Measurements from ENCODE around the gene AGTPBP1. TPM values are rescaled to one million over a fixed set of nuclear protein-coding genes. Genes with fewer than 3 reads are reported as not detected.

Gene AGTPBP1
- total and polyA plus RNA-seq, 2 of the 8 experiments (the other 6 are each of a cell fraction or from before 2014, with no cell fraction given) = 13.4 to 65.2 TPM

DNA sequence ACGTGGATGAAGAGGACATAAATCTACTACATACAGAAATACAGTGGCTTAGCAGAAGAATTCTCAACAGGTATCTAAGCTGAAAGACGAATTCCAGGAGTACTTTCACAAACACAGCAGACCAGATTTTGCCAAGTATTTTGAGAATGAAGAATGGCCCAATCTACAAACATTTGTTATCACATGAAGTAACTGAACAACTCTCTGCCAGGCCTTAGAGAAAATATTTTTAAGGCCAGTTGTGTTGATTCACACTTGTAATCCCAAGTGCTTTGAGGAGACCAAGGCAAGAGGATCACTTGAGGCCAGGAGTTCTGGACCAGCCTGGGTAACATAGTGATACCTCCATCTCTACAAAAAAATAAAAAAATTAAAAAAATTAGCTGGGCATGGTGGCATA is 14.3 kb downstream of the AGTPBP1 start:
- Histone ChIP-seq H3K9ac (replicated peaks in 1 of 4; ENCODE audit: extremely low read depth in 1 of 4, low read depth in 3 of 4, low read length in 3 of 4) (no peak overlapping the region), H3K4ac (replicated peaks; ENCODE audit: insufficient read length, low read depth, low read length) (no peak overlapping the region), H3K4me2 (ENCODE audit: insufficient read depth in 1 of 2, low read depth in 2 of 2, low read length in 2 of 2) (no peak overlapping the region), H2BK120ac (replicated peaks; ENCODE audit: low read depth, low read length) (no peak overlapping the region), H2BK12ac (ENCODE audit: low read depth, low read length) (no peak overlapping the region), H3K79me1 (ENCODE audit: low read depth, low read length) (peaks cover 7% of the 10 kb centered on the region; the same call in 1 of the 2 replicates), H3K9me3 (ENCODE audit: insufficient read depth in 2 of 2, low read depth in 1 of 2, low read length in 1 of 2) (no peaks in the 10 kb centered on the region), H3K18ac (ENCODE audit: extremely low read depth, low read length) (no peak overlapping the region), H2BK15ac (ENCODE audit: low read length) (no peak overlapping the region), H3K23ac (ENCODE audit: insufficient read length) (no peak overlapping the region), H3K79me2 (ENCODE audit: control insufficient read depth in 1 of 2, insufficient read depth in 2 of 2, low read length in 2 of 2) (peaks cover 2 to 88% of the 10 kb centered on the region in 2 experiments; a peak in 2 of 4 replicates), H3K27me3 (replicated peaks in 1 of 4; ENCODE audit: control insufficient read depth in 3 of 4, extremely low read depth in 1 of 4, insufficient read depth in 3 of 4, low read length in 3 of 4) (no peaks in the 10 kb centered on the region), H3K23me2 (ENCODE audit: low read depth, low read length) (no peaks in the 10 kb centered on the region; the same call in 1 of the 2 replicates), H2AFZ (ENCODE audit: low read length) (no peak overlapping the region), H3K27ac (ENCODE audit: low read depth, low read length) (no peak overlapping the region), H4K20me1 (replicated peaks in 1 of 2; ENCODE audit: control insufficient read depth in 1 of 2, insufficient read depth in 2 of 2, low read length in 2 of 2) (peaks cover 0 to 4% of the 10 kb centered on the region in 2 experiments), H2BK20ac (ENCODE audit: low read length) (no peak overlapping the region), H3K4me1 (replicated peaks in 1 of 4; ENCODE audit: control insufficient read depth in 3 of 4, insufficient read depth in 4 of 4, low read length in 3 of 4) (peaks cover 0 to 11% (median 9%) of the 10 kb centered on the region in 4 experiments; a peak in 6 of 7 replicates), H3K4me3 (ENCODE audit: extremely low read depth in 1 of 4, insufficient read depth in 2 of 4, low read depth in 3 of 4, low read length in 4 of 4) (no peak overlapping the region), H4K5ac (ENCODE audit: insufficient read length, low read depth, low read length) (no peak overlapping the region), H3K36me3 (ENCODE audit: control insufficient read depth in 2 of 4, insufficient read depth in 4 of 4, low read length in 3 of 4) (no peaks in the 10 kb centered on the region; a peak in 1 of 8 replicates), H2BK5ac (ENCODE audit: low read depth, low read length) (no peak overlapping the region), H4K91ac (replicated peaks; ENCODE audit: insufficient read length, low read length) (no peak overlapping the region), H2AK5ac (ENCODE audit: low read depth, low read length) (no peak overlapping the region), H4K8ac (ENCODE audit: extremely low read depth, insufficient read depth, low read length) (no peak overlapping the region), H3K14ac (ENCODE audit: insufficient read length) (no peak overlapping the region), H3K56ac (replicated peaks; ENCODE audit: insufficient read length, low read depth, low read length) (no peak overlapping the region)
- TF ChIP-seq TEAD4 (IDR thresholded peaks at IDR 0.05; ENCODE audit: low read depth, low read length) (no peak), SP4 (IDR thresholded peaks at IDR 0.05; ENCODE audit: low read length) (no peak), CREB1 (IDR thresholded peaks at IDR 0.05) (no peak), BACH1 (IDR thresholded peaks at IDR 0.05; ENCODE audit: low read length) (no peak), KDM5A (IDR thresholded peaks at IDR 0.05; ENCODE audit: low read length) (no peak), FOSL1 (IDR thresholded peaks at IDR 0.05; ENCODE audit: insufficient read depth, low read depth, low read length) (no peak), EP300 (IDR thresholded peaks at IDR 0.05; ENCODE audit: borderline replicate concordance in 1 of 2, low read depth in 2 of 2, low read length in 2 of 2) (no peak), SIRT6 (IDR thresholded peaks at IDR 0.05; ENCODE audit: low read length) (no peak), JUND (IDR thresholded peaks at IDR 0.05; ENCODE audit: low read length) (no peak), POLR2AphosphoS5 (IDR thresholded peaks at IDR 0.05; ENCODE audit: low read depth, low read length) (no peak), SP1 (IDR thresholded peaks at IDR 0.05; ENCODE audit: low read depth, low read length) (no peak)
- DNase-seq (ENCODE audit: low read depth in 1 of 2, low spot score in 2 of 2) = no peak
- no peak for FAIRE-seq
- CTCF ChIA-PET (ENCODE audit: partially characterized antibody) = interaction anchor here (1.9 kb wide), 1 partner anchor 29 kb away, joined by 6 read pairs; no protein-coding TSS in a partner anchor
- WGBS, 2 experiments (ENCODE audit: extremely low coverage in 1 of 2, insufficient coverage in 1 of 2, insufficient read length in 1 of 2, insufficient replicate concordance in 2 of 2, low coverage in 1 of 2, low lambda C conversion rate in 2 of 2, missing lambda C conversion rate in 1 of 2) = 81% methylated on average over 2 of the region's 2 CpGs; no CpG with 5 or more reads in 1 of the 2 experiments
- POLR2A ChIA-PET (ENCODE audit: partially characterized antibody) = no interaction called here

Data from H1 (cell line).